Heart left ventricle (tissue), 13 donors: ENCODE data around the gene EPHA6.

Experiments used
- POLR2A ChIP-seq, 2 donors: fragments of 450-650 bp; IDR thresholded peaks; one replicate each; pipeline ENCODE4 v1.6.1; 2017; ENCODE audit warnings: antibody characterized with exemption in 2 of 2, mild to moderate bottlenecking in 2 of 2, moderate library complexity in 2 of 2
- TF ChIP-seq, protein P1 (sequence below), 12 donors: fragments of 200-600 bp; sonication (generic) in 4 of 12; IDR thresholded peaks; one replicate each; pipeline versions ENCODE4 v1.5.0 to v1.8.0; 2018 to 2022; ENCODE audit warnings: antibody characterized with exemption in 12 of 12, mild to moderate bottlenecking in 5 of 12
- donor health status: ischemic (EF 13 %, LVEDD 7.1; RV severe dilation, severe dysfunction).
- donor health status: DM: no; HTN: yes; CAD: no.
- donor health status: DM: no; HTN: no; CAD: no.
- donor health status: ischemic (EF 25% LVEDD 6.9; RV normal size, moderate dysfunction).
- donor health status: ischemic (EF 25% LVEDD 5.7; RV mildly dilated, moderate dysfunction).
- donor health status: ischemic (EF 35%, LVEDD 5.7; RV mildly dilated, moderate dysfunction).
- donor health status: nonischemic (EF 11% LVEDD 7.7; RV severe dilation, severe dysfunction).
- donor health status: DM: yes; HTN: yes; CAD: no.
- donor health status: PGD.
- donor health status: ischemic (EF 29% LVEDD 5.4; RV normal size, mild dysfunction).
- donor health status: nonischemic (EF 23%, LVEDD 6.1; RV moderate dilation, normal function).

DNA sequence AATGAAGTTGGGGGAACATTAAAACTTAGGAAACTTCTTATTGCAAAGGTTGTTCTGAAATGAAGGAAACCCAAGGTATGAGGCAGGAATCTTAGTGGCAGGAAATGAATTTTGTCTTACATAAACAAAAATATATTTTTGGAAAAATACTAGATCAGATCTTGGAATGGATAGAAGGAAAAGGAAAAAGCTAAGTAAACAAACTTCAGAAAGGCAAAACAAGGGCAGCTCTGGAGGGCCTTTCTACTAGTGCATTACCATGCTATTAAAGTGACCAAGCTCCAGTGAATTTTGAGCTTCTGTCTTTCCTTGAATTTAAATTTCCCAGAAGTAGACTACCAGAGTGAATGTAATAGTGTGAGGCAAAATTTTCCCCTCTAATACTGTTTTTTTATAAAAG is 963.8 kb downstream of the EPHA6 start:
- TF ChIP-seq, protein P1, sequence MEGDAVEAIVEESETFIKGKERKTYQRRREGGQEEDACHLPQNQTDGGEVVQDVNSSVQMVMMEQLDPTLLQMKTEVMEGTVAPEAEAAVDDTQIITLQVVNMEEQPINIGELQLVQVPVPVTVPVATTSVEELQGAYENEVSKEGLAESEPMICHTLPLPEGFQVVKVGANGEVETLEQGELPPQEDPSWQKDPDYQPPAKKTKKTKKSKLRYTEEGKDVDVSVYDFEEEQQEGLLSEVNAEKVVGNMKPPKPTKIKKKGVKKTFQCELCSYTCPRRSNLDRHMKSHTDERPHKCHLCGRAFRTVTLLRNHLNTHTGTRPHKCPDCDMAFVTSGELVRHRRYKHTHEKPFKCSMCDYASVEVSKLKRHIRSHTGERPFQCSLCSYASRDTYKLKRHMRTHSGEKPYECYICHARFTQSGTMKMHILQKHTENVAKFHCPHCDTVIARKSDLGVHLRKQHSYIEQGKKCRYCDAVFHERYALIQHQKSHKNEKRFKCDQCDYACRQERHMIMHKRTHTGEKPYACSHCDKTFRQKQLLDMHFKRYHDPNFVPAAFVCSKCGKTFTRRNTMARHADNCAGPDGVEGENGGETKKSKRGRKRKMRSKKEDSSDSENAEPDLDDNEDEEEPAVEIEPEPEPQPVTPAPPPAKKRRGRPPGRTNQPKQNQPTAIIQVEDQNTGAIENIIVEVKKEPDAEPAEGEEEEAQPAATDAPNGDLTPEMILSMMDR (IDR thresholded peaks at IDR 0.05), result no peak
- TF ChIP-seq POLR2A (IDR thresholded peaks at IDR 0.05), result no peak
